Activated effector memory CD4-positive, alpha-beta T cell treated with anti-CD3 and anti-CD28 coated beads, Interleukin-2, amount 50 U/mL, for 16 hours (primary cell): ENCODE measurements around the gene CHAF1A.

Experiments
- DNase-seq: peaks from one replicate; pipeline ENCODE4 v3.0.0-alpha.2; 2020

Gene CHAF1A

DNA sequence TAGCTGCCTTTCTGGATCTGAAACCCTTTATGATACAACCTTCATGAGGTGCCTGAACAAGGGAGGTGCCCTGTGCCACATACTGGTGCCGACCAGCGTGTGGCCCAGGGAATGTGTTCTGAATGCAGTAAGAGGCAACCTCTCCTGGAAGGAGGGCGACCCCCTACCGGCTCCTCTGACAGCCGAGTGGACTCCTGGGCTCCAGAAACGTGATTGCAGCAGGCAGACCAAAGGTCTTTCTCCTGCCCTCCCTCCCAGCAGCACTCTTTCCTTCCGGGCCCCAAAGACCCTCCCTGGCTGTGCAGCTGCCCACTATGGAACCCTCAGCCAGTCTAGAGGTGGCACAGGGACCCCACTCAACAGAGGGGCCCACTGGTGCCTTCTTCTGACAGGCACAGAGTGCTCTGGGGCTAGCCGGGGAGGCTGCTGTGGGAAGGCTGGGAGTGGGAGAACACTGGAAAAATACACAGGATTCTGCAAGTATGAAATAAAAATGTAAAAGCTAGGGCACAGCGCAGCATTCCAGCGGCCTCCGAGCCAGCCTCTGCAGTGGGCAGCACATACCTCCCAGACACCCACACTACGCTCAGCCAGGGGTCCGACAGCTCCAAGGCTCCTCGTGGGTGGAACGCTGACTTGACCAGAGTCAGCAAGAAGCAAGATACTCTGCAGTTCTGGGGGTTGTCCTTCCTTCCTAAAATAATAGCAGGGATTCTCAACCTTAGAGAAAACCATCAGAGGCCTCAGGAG, 17.0 kb upstream of the CHAF1A start:
- DNase-seq = no peak

DNA sequence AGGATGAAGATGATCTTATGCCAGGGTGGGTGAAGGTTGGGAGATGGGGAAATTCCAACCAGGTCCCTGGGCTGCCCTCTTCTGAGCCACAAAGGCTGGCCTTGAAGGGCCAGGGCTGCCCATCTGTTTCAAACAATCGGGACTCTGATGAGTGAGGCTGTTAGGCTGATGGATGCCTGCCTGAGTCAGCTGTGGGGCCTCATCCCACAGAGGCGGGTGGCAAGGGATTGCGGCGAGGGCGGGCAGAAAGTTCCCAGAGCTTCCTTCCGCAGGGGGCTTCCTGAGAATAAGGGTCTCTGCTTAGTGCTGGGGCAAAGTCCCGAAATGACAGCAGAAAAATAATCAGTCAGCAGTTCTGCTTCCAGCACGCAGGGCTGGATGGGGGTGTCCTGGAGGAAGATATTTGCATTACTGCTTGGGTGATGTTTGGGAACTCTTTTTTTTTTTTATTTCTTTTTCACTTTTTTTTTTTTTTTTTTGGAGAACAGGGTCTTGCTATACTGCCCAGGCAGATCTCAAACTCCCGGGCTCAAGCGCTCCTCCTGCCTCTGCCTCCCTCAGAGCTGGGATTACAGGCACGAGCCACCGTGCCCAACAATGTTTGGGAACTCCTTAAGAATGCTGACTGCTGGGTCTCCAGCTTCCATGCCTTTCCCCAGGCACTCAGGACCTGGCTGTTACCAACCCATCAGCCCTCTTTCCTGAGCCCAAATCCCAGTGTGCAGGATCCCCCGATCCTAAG, 16.2 kb upstream of the CHAF1A start:
- no peak for DNase-seq

DNA sequence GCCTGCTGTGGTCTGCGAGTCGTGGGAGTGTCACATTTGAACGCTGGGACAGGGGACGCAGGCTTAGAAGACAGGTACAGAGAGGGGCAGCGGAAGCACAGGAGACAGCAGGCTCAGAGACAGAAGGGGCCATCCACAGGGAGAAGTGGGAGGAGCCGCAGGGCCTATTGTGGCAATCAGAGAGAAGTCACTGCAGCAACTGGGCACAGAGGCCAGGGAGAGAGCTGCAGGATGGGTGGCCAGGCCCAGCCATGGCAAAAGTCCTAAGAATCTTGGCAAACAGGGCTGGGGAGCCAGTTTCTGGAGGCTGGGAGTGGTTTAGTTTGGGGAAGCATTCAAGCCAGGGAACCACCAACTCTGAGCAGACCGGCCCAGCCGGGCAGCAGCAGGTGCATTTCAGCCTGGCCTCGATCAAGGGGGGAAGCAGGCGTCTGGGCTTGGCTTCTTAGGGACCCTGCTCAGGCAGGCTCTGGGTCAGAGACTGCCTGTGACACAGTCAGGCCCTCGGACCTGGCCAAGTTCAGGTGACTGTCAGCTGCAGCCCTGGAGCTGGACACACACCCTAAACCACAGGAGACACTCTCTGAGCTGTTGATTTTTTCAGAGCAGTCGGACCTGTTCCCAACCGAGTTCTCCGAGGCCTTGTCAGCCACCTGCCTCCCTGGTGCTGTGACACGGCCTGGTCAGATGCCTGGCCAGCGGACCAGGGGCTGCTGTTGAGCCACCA, 13.9 kb upstream of the CHAF1A start:
- no peak for DNase-seq

DNA sequence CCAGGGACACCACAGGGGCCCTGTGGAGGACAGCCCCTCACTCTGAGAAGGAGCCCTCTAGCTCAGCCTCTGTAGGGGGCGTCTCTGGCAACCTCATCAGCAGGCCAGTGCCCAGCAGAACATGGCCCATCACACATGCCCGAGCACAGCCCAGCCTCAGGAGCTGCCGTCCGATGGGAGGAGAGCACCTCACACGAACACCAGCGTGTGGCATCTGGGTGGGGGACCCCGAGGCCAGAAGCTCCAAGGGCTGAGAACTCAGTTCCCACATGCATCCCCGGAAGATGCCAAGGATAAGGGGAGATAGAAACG, 13.4 kb upstream of the CHAF1A start:
- no peak for DNase-seq

DNA sequence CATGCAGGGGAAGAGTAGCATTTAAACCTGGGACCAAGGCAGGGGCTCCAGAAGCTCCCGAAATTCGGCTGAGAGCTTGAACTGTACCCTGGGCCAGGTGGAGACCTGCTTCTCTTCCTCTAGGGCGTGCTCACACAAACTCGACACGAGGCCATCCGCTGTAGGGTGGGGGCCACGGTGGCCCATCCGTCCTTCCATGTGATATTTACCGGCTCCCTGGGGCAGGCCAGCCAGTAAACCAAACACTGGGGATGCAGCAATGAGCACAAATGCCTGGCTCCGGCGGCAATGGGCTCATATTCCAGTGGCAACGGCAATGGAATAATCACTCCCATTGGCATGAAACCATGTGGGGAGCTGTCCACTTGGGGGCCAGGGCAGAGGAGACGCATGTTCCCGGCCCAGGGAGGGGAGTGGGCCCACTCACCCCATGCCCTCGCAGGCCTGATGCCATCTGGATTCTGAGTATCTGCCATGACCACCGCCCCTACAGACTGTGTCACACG, 12.9 kb upstream of the CHAF1A start:
- no peak for DNase-seq

DNA sequence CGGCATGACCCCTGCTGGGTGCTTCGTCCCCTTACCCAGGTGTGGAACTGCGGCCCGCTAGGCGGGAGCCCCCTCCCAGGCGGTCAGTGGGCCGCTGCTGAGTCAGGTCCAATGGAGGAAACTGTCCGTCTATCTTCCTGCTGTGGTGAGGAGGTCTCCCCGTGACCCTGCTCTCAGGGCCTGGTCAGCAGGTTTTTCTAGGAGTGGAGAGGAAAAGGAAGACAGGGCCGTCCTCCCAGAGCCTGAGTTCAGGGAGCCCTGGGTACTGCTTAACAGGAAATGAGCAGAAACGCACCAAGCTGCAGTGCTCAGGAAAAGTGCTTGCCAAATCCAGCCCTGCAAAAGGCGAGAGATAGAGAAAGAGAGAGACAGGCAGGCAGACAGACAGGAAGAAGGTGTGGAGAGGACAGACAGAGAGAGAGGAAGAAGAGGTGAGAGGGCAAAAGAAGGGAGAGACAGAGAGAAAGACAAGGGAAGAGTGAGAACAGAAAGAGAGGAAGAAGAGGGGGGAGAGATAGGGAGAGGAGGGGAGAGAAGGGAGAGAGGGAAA, 12.3 kb upstream of the CHAF1A start:
- no peak for DNase-seq

DNA sequence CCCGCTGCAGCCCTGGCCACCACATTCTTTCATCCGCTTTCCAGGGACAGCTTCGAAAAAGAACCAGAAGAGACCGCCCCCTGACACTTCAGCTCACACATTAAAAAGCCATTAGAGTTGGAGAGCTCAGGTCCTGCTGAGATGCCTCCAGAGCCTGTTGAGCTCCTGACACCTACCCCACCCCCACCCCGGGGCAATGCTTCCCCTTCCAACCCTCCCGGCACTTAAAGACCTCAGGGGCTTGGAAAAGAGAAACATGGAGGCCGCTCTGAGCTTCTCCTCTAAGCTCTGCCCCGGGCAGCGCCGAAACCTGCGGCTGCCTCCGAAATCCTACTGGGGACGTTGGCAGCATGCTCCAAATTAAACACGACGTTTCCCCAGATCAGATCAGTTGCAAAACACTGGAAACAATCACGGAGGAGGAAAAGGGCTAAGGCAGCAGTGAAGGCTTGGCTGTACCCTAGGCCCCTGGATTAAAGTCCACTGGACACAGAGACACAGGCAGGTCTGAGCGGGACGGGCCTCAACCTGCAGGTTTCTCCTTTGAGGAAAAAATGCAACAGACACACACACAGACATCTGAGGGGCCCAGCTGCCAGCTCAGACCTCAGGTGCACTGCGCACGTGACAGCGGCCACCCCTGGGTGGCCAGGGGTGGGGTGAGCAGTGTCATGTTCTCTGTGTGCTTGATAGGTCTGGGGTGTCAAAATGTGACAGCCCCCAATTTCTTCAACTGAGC, 11.7 kb upstream of the CHAF1A start:
- DNase-seq = no peak

DNA sequence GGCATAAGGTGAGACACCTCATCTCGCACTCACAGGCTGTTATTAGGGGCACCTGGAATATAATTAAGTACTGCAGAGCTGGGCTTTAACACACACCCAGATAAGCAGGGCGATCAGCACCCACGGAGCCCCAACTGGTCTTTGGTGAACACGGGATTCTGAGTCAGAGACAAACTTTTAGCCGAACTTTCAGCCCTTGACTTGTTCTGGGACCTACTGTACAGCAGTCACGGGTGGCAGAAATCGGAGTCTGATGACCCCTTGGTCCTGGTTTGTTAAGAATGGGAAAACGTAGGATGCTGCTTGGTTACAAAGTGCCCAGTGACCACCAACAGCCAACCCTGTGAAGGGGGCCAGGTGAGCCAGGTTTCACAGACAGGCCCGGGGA, 11.1 kb upstream of the CHAF1A start:
- DNase-seq = no peak

DNA sequence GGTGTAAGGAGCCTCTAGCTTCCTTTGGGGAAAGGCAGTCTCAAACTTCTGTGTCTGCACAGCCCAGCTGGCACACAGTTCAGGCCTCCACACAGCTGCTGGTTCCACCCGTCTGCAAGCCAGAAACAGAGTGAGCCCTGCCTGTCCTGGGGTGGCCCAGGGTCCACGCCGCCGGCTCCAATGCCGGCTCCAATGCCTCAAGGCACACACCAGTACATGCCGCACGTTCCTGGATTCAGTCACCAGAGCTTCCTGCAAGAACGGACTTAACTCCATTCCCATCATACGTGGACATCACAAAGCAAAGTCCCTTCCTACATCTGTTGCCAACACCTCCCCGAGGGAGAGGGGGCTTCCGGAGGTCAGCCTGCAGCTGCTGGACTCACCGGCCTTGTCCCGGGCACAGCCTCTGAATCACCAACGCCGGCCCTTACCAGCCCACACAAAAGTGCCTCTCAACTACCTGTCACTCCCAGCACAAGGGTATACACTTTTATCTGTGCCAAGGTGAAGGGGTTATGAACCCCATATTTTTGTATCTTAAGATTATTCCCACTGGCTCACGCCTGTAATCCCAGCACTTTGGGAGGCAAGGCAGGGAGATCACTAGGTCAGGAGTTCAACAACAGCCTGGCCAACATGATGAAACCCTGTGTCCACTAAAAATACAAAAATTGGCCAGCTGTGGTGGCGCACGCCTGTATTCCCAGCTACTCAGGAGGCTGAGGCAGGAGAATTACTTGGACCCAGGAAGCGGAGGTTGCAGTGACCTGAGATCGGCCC, 10.5 kb upstream of the CHAF1A start:
- no peak for DNase-seq

DNA sequence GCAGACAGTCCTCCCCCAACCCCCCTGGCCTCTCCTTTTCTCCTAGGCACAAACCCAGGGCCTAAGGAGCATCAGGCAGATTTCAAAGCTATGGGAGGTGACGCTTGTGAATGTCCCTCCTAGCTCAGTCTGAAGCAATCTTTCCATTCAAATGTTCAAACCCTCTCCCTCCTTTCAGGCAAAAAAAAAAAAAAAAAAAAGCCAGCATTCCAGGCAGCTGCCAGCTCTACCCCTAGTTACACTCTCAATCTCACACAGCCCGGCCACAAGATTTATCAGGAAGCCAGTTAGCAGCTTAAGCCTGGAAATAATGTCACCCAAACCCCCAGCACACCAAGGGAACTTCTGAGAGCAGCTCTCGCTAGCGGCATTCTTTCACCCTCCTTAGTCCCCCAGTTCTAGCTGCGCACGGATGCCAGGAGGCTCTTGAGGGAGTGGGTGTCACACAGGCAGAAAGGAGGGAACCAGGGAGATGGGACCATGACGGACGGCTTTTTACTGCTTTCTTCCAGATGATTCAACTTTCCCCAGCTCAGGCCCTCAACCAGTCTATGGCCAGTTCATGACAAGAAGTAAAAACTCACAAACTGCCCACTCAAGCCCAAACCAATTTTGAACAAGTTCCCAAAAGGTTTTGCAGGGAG, 8.4 kb upstream of the CHAF1A start:
- DNase-seq = no peak

DNA sequence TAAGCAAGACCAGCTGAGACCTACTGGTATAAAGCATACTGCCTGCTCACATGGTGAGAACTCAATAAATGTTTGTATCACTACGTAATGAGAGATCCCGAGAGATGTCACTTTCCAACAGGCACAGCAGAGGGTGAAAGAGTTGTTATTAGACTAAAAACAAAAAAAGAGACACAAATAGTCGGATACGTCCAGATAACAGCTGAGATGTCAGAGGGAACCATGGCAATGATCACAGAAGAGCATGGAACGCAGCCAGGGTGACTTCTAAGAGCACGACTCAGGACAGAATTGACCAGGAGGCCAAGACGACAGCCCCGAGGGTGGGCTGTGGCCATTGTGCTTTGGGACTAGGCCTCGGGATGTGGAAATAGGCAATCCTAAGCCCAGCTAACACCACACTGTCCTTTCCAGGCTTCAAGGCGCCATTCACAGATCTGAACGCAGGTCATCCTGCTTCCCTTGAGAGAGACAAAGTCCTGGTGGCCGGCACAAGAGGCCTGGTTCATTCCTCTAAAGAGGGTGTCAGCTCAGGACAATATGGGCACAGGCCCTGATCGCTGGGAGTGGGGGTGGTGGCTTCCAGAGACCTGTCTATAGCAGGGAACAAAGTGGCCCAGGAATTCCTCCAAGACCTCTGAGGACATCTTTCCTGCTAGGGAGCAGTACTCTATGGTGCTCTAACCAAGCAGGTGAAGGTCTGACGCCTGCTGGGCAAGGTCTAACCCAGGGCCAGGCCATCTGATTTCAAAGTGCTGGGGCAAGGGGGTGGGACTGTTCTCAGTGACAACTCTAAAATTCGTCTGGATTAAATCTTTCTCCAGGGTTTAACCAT, 5.3 kb upstream of the CHAF1A start:
- DNase-seq = no peak

DNA sequence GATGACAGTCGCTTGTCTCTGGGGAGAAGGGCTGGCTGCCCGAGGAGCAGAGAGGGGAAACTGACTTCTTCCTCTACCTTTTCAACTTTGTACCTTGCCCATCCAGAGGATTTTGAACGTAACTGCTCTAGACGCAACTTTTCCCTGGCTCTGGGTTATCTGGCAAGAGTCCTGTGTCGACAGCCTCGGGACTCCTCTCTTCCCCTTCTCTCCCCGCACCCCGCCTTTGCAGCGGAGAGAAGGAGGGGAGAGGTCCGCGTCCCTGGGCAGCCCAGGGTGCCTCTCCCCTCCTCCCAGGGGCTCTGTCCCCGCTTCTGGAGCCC, 2.7 kb upstream of the CHAF1A start:
- DNase-seq = no peak

DNA sequence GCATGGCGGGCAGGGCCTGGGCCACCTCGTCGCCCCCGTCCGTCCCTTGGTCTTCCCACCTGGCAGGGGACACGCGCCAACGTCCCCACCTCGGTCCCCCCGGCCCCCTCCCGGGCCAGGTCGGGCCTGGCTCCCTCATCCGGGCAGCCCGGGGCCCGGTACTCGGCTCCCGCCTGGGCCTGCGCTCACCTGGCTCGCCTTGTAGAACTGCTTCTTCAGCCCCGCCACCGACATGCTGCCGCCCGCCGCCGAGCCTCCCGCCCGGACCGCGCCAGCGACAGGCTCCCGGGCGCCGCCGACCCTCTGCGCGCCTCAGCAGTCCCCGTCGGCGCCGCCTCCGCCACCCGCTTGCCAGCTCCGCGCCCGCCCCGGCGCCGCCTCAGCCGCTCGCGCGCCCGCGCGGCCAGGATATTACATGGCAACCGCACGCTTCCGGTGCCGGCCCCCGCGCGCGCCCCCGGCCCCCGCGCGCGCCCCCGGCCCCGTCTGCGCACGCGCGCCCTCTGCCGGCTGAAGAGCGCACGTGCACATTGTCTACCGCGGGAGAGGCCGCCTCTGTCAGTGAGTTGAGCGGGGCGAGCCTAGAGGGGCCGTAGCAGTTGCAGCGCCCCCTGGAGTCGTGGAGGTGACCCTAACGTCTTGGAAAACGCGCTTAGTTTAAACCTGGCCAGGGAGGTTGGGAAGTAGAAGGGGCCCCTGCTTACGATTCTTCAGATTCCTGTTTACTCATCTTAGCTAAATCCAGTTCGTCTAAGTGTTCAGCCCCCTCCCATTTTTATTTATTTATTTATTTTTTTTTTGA, 2.1 kb upstream of the CHAF1A start, which contains the start of gene SH3GL1:
SH3GL1 (minus strand) TSS at position 413 of the 802 bp plus-strand sequence; CDS start at position 234, 179 bp downstream.
- DNase-seq = peak; percentile 98

DNA sequence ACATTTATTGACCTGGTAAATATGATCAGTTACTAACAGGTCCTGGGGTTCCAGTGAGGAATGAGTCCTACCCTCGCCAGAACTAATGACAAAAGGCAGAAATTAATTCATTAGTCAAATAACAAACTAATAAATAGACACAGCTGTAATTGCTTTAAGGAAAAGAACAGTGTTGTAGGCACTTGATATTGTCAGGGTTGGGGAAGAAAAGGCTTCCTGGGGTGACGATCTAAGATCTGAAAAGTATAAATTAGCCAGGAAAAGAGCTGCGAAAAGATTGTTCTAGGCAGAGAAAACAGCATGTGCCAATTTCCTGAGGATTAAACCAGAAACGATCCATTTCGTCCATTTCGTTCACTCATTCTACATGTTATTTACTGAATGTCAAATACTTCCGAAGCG, 670 bp upstream of the CHAF1A start:
- no peak for DNase-seq

DNA sequence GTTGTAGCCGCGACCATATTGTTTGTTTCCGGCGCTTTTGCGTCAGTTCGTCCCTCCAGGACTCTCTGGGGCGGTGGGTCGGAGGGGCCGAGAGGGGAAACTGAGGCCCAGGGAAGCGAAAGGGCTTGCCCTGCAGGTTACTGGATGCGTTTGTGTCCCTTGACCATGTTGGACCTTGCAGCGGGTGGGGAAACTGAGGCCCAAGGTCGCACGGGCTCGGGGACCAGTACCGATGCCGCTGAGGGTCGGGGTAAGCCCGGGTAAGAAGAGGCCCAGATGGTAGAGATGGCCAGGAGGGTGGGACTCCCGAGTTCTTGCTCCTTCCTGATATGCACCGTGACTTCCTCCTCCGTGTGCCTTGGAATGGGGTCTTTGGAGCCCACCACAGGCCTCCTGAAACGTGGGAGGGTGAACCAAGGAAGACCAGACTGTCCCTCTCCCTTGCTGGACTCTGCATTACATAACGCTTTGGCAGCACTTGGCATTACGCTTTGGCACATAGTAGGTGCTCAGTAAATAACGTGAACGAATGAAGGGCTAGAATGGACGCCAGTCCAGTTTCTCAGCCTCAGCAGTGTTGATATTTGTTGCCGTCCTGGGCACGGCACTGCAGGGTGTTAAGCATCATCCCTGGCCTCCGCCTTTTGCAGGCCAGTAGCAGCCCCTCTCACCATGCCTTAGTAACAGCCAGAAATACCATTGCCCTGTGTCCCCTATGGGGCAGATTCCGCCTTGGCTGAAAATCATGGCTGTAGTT, 743 bp downstream of the CHAF1A start:
- no peak for DNase-seq

DNA sequence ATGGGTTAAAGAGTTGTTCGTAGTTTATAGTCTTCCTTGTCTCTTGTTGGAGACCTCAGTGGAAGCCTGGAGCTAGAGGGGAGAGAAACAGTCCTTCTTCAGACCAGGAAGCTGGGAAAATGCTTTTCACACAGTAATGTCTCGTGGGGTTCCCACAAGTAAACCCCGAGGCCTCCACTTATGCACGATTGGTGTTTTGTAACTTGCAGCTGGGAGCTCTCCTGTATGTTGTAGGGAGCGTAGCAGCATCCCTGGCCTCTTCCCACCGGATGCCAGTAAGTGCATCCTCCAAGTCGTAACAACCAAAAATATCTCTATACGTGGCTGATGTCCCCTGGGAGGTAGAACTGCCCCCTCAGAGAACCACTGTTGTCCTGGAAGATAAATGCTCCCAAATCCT, 3.5 kb downstream of the CHAF1A start:
- no peak for DNase-seq

DNA sequence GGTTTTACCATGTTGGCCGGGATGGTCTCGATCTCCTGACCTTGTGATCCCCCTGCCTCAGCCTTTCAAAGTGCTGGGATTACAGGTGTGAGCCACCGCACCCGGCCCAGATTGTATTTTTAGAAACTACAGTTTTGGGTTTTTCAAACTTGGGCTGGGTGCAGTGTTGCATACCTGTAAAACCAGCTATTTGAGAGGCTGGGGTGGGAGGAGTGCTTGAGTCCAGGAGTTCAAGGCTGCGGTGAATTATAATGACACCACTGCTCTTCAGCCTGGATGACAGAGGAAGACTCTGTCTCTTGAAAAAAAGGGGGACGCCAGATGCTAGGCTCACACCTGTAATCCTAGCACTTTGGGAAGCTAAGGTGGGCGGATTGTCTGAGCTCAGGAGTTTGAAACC, 4.2 kb downstream of the CHAF1A start:
- DNase-seq = no peak

DNA sequence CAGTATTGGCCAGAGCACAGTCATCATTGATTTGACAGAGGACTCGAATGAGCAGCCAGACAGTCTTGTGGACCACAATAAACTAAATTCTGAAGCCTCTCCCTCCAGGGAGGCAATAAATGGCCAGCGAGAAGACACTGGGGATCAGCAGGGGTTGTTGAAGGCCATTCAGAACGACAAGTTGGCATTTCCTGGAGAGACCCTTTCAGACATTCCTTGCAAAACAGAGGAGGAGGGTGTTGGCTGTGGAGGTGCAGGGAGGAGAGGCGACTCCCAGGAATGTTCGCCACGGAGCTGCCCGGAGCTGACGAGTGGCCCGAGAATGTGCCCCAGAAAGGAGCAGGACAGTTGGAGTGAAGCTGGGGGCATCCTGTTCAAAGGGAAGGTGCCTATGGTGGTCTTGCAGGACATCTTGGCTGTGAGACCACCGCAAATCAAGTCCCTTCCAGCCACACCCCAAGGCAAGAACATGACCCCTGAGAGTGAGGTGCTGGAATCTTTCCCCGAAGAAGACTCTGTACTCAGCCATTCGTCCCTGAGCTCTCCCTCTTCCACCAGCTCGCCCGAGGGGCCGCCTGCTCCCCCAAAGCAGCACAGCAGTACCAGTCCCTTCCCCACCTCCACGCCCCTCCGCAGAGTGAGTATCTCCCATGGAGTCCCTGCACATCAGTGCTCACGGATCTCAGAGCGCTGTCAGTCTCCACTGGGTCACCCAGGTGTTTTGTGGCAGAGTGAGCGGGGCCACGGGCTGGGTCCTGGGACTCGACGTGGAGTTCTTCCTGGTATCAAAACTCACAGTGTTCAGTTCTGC, 6.9 kb downstream of the CHAF1A start:
- no peak for DNase-seq
